Measurements from ENCODE around the gene HAAO. TPM values are rescaled to one million over a fixed set of nuclear protein-coding genes. Genes with fewer than 3 reads are reported as not detected.

The HAAO gene
- total and polyA plus RNA-seq, 2 of the 13 experiments (the other 11 are each of a cell fraction or from before 2014, with no cell fraction given), result 36.1 to 42.7 TPM

- H3K9ac ChIP-seq (ENCODE audit: insufficient read depth, low read depth, low read length), result no peak overlapping the region
- peaks cover 10% of the 10 kb centered on the region for H3K4me1 ChIP-seq (ENCODE audit: insufficient read depth, low read length)
- H3K4me2 ChIP-seq (ENCODE audit: low read depth, low read length), result no peak overlapping the region
- H3K79me2 ChIP-seq (ENCODE audit: insufficient read depth, low read length), result no peaks in the 10 kb centered on the region
- TF ChIP-seq FOXA3 (CRISPR knock-in tag; IDR thresholded peaks at IDR 0.05), result no peak
- no peak for TF ChIP-seq ELF4 (CRISPR knock-in tag; IDR thresholded peaks at IDR 0.05; ENCODE audit: borderline replicate concordance)
- no peak for TF ChIP-seq PAWR (CRISPR knock-in tag; IDR thresholded peaks at IDR 0.05; ENCODE audit: borderline replicate concordance)
- TF ChIP-seq TAF15 (IDR thresholded peaks at IDR 0.05; ENCODE audit: low read depth, low read length, poor library complexity, severe bottlenecking), result no peak
- TF ChIP-seq HNRNPH1 (optimal IDR thresholded peaks at IDR 0.05; ENCODE audit: low read depth, low read length), result no peak
- TF ChIP-seq HNF4A (CRISPR knock-in tag; IDR thresholded peaks at IDR 0.05), result no peak
- TF ChIP-seq ZNF747 (CRISPR knock-in tag; IDR thresholded peaks at IDR 0.05; ENCODE audit: borderline replicate concordance), result no peak
- no peak for TF ChIP-seq SP5 (CRISPR knock-in tag; IDR thresholded peaks at IDR 0.05; ENCODE audit: borderline replicate concordance, low read depth)
- no peak for TF ChIP-seq ZNF30 (CRISPR knock-in tag; IDR thresholded peaks at IDR 0.05)
- TF ChIP-seq HOXA7 (CRISPR knock-in tag; IDR thresholded peaks at IDR 0.05), result no peak
- no peak for TF ChIP-seq PHB2 (IDR thresholded peaks at IDR 0.05; ENCODE audit: partially characterized antibody)
- TF ChIP-seq RARA (CRISPR knock-in tag; IDR thresholded peaks at IDR 0.05), result no peak
- no peak overlapping the region for H3K4me3 ChIP-seq (replicated peaks in 1 of 3; ENCODE audit: insufficient read depth in 1 of 3, low read depth in 2 of 3, low read length in 3 of 3)
- DNase-seq (ENCODE audit: low spot score) (no peak), ATAC-seq (no peak; the same call in 2 of the 3 replicates), FAIRE-seq (no peak)
- intact Hi-C loops (cut with micrococcal nuclease; ENCODE audit: unreplicated experiment), result no loop called here
- in situ Hi-C loops (cut with HindIII; ENCODE audit: extremely low pct_ligation_motif_present, low pct_unique_long_range_greater_than_20kb), result no loop called here
- ChIA-PET POLR2A (no interaction called here), CTCF (ENCODE audit: low intra/inter-chr PET ratio, low total read pairs) (no interaction called here)
- H3K27me3 ChIP-seq (ENCODE audit: control insufficient read depth in 1 of 2, insufficient read depth in 2 of 2, low read length in 2 of 2), result no peaks in the 10 kb centered on the region
- BruUV-seq (replicated peaks), result no TSS peak
- H3K9me3 ChIP-seq (ENCODE audit: low read length), result no peaks in the 10 kb centered on the region
- H3K36me3 ChIP-seq (replicated peaks in 1 of 2; ENCODE audit: control insufficient read depth in 1 of 2, insufficient read depth in 2 of 2, low read length in 2 of 2), result no peaks in the 10 kb centered on the region
- no peak overlapping the region for H2AFZ ChIP-seq (ENCODE audit: low read length)
- no peak overlapping the region for H3K27ac ChIP-seq (ENCODE audit: extremely low read length, insufficient read depth, low read length)
- no peaks in the 10 kb centered on the region for H4K20me1 ChIP-seq (ENCODE audit: insufficient read depth, low read length)
Observed at GRCh38 chr2:42736598-42737322, 55.6 kb downstream of the HAAO start.
